Activated CD4-positive, alpha-beta T cell treated with anti-CD3 and anti-CD28 coated beads, Interleukin-2, amount 50 U/mL, for 48 hours (primary cell): ENCODE results near the gene MRRF.
"Not testable (repeated sequence)": the region's sequence is repeated elsewhere in the genome, so short reads cannot be mapped to it uniquely, and the experiment has no call there.

Experiments
- DNase-seq, 2 experiments: peaks; one replicate each; pipeline ENCODE4 v3.0.0-alpha.2; 2020

The MRRF gene

DNA sequence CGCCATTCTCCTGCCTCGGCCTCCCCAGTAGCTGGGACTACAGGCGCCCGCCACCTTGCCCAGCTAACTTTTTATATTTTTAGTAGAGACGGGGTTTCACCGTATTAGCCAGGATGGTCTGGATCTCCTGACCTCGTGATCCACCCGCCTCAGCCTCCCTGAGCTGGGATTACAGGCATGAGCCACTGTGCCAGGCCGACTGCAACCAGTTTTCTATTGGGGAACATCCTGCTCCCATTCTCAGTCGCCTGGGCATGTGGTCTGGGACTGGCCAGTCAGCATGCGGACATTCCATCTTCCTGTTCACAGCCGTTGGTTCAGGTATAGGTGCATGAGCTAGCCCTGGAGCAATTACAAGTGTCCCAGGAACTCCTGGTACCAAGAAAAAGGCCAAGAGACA is 98.4 kb downstream of the MRRF start:
- not testable (repeated sequence) for DNase-seq

DNA sequence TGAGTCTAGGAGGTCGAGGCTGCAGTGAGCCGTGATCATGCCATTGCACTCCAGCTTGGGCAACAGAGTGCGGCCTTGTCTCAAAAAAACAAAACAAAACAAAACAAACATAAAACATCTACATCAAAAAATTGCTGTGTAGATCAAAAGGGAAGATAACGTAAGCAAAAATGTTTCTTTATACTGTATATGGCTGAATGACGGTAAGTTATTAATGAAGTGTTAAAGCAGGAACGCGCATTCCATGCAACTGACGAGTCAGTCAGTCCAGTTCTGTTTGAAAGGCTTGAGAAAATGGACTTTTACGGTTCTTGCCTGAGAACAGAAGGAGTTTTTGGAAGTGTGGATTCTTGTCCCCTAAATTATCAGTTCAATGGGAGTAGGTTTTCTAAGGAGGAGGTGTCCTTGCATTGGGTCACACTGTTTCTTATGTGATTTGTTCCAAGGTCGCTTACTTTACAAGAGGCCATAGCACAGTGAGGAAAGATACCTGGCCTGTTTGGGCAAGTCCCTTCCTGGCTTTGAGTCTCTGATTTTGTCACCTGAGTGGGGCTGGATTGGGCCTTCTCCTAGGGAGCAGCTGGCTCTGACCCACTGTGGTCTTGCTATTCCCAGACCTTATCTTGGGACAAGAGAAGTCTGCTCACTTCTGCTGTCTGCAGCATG is 99.6 kb downstream of the MRRF start:
- no peak for DNase-seq

DNA sequence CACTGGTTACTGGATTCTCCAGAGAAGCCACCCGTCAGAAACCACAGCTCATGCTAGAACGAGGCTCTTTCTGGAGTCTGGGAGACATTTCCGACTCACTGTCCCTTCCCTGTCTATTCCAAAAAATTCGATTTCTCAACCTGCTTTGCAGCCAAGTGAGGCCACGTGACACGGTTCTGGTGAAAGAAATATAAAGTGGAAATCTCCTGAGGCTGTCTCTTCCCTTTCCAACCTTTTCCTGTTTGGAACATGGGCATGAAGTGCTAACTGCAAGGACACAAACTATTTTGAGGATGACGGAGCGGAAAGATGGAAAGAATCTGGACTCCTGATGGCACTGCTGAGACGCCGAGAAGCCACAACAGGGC is 100.1 kb downstream of the MRRF start:
- no peak for DNase-seq

DNA sequence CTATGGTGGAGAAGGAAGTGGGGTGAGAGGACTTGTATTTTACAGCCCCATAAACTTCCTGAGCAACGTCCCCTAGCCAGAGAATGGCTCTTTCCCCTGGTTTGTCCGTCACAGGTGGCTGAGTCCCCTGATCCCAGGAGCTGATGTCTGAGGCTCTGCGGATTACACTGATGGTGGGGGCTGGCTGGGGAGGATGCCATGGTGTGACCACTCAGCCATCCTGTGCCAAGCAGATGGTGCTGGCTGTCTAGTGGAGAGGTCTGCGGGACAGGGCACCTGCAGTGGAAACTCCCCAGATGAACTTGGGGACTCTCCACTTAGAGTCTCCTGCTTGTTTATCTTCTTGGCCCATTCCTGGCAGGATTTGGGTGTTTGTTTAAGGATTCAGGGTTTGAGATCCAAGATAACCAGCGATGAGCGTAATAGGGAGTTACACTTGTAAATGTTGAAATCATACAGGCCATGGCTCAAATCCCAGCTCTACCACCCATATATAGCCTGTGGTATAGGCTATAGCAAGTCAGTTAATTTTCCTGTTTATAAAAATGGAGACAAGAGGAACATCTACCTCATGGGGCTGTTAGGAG is 101.5 kb downstream of the MRRF start:
- DNase-seq: no peak

DNA sequence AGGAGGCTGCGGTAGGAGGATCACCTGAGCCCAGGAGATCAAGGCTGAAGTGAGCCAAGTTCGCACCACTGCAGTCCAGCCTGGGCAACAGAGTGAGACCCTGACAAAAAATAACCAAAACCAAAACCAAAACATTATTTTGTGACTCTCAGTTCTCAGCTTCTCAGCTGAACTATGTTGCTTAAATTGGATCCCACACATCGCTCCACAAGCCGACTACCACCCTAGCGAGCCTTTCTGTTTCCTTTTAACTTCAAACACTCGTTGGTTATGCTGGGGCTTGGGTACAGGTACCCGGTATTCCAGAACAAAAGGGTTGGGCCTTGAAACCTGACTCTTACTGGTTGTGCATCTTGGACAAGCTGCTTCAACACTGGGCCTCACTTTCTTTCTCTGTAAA is 102.4 kb downstream of the MRRF start:
- no peak for DNase-seq

DNA sequence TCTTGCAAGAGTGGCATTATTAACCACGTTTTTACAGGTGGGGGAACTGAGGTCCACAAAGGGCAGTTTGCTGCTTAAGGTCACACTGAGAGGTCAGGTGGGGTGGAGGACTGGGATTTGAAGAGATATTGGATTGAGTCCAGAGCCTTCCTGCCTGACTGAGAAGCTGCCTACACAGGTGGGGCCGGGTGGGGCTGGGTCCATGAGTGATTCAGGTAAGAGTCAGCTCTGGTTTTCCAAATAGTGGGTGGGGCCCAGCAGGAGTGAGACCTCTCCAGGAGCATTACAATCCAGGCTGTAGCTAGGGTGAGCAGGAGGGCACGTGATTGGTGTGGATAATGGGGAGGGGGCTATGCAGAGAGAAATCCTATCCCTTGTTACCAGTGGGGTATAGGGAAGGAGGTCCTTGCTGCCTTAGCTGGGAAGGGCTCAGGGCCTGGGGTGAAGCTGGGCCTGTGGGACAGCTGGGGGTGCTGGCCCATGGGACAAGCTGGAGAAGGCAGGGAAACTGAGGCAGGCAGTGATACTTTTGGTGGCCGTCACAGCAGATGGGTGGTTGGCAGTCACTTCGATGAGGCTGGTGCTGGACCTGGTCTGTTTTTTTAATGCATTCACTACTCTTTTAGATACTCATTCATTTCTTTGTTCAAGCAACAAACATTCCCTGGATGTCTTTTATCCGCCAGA is 103.2 kb downstream of the MRRF start:
- DNase-seq: no peak

DNA sequence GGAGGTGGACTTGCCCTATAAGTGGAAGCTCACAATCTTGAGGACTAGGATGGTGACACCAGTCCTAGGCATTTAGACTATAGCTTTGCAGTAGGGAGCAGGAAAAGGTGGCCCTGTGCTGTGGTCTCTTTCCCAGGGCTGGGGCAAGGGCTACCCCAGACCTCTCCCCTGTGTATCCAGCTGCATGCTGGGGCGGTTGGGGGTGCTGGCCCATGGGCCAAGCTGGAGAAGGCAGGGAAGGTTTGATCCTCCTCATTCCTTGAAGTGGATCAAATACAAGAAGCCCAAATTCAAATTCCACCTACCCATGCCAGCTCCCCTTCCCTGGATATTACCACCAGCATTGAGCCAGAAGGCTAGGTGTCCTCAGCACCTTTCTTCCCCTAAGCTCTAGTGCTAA is 104.0 kb downstream of the MRRF start:
- no peak for DNase-seq

DNA sequence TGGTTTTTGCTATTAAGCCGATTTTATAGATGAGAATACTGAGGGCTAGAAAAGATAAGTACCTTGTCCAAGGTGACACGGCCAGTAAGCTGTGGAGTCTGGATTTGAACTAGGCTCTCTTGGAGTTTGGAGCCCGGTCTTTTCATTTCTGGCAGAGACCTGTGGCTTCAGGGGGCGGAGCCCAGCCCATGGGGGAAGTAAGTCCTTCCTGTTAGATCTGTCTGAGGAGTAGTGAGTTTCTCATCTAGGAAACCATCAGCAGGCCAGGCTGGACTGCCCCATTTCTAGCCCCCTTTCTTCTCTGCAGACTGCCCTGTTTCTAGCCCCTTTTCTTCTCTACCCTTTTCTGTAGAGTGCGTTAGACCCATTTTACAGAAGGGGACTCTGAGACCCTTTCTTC is 105.6 kb downstream of the MRRF start:
- DNase-seq: no peak

DNA sequence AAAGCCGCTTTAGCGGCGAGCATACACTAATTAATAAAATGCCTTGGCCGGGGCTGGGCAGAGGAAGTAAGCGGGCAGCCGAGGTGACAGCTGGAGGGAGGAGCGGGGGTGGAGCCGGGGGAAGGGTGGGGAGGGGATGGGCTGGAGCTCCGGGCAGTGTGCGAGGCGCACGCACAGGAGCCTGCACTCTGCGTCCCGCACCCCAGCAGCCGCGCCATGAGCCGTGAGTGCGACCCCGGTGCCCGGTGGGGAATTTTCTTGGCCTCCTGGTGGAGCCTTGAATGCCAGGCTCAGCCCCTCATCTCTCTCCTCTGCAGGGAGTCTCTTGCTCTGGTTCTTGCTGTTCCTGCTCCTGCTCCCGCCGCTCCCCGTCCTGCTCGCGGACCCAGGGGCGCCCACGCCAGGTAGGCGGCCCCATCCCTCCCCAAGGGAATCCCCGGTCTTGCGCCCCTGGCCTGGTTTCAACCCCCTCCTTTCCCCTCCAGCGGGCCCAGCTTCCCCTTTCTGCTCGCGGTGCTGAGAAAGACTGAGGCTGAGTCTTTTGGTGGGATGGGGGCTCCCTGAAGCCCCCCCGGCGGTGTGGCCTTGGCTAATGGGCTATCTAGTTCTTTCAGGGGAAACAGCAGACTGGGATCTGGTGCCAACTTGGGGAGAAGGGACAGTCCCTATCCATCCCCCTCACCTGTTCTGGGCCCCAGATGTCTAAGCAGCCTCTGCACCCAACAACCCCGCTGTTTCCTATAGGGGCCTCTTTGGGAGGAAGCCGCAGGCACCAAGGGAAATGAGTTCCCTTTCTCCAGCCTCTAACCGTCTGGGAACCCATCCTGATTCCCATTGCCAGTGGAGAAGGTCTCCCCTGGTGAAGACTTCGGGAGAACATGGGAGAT is 106.4 kb downstream of the MRRF start, which contains the start of gene PTGS1:
PTGS1 (plus strand) TSS at position 156 of the 887 bp plus-strand sequence; CDS start at position 217, 61 bp downstream.
- DNase-seq: peak; percentile 10 to 18

DNA sequence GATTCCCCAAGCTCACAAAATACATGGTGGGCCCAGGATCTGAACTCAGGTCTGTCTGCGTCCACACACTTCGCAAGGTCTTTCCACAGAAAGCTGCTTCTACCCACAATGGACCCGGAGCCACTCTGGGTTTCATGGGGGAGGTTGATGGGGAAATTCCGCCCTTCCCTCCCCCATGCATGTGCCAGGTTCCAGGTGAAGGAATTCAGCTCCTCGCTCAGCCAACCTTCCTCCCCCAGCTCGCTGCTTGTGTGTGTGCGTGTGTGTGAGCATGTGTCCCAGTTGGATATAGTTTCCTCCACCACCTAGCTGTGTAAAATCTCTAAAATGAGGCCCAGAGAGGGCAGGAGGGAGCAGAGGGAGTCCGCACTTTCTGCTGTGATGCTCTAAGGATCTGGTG is 107.2 kb downstream of the MRRF start:
- no peak for DNase-seq

DNA sequence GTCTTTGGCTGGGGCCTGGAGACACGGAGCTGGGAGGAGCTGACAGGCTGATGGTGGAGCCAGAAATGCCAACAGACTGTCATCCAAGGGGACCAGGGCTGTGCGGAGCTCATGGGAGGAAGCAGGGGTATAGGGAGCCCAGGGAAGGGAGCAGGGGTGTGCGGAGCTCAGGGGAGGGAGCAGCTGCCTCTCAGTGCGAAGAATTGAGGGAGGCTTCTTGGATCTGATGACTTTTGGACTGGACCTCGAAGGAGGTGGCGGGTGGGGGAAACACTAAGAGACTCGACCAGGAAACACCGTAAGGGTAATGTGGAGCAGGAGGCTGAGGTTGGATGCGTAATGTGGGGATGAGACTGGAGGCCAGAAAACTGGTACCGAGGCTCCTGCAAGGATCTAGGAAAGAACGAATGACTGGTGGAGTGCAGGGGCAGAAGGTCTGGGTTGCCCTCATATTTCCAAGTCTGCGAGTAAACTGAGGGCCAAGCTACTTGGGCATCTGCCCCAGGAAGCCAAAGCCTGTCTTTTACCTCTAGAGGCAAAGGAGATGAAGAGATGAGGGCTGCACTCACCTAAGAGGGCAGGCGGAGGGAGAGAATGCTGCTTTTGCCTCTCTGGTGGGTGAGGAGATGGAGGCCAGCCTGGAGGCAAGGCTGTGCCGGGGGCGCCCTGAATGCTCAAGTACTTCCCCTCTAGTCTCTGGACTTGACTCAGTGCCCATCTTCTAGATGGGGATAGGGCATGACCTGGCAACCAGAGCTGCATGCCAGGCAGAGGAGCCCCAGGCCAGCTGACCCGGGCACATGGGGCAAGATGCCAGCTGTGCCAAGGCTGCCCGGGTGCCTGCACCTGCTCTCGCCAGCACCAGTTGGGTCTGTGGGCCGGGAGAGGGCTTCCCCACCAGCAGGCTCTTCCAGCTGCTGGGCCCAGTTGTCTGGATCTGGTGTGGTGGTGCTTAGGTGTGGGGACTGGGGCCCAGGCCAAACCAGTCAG is 108.5 kb downstream of the MRRF start:
- DNase-seq: no peak

DNA sequence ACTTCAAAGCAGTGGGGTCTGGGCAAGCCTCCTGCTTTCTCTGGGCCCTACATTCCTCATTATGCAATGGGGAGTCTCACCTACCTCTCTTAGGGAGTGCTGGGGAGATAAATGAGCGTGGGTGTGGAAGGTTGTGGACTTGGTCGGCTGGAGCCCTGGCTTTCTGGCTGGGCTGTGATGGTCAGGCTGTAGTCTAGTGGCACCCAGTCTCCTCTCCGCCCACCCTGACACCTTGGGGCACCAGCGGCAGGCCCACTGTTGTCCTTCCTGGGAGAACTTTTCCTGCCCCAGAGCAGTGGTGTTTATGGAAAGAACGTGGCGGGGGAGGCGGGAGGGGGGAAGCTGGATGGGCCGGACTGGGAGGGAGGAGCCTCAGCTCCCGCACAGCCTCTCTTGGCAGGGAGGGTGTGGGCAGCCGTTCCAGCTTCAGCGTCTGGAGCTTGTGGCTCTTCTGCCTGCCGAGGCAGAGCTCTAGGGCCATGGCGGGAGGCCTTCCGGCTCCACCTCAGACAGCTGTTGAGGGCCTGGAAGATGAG is 110.3 kb downstream of the MRRF start:
- DNase-seq: no peak

DNA sequence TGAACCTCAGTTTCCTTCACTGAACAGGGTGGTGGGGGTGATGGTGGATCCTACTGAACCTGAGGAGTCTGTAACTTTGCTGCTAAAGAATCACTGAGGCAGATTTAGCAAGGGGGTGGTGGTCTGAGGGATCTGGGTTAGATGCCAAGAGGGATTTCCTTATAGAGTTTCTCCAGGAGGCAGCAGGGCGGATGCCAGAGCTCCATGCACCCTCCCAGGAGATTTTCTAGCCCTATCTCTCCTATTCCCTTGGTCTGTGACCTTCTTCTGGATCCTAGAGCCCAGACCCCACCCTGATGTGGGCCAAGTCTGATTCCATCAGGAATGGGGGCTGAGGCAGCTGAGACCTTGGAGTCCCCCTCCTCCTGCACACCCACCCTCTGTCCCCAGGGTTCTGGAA is 112.1 kb downstream of the MRRF start:
- DNase-seq: no peak

DNA sequence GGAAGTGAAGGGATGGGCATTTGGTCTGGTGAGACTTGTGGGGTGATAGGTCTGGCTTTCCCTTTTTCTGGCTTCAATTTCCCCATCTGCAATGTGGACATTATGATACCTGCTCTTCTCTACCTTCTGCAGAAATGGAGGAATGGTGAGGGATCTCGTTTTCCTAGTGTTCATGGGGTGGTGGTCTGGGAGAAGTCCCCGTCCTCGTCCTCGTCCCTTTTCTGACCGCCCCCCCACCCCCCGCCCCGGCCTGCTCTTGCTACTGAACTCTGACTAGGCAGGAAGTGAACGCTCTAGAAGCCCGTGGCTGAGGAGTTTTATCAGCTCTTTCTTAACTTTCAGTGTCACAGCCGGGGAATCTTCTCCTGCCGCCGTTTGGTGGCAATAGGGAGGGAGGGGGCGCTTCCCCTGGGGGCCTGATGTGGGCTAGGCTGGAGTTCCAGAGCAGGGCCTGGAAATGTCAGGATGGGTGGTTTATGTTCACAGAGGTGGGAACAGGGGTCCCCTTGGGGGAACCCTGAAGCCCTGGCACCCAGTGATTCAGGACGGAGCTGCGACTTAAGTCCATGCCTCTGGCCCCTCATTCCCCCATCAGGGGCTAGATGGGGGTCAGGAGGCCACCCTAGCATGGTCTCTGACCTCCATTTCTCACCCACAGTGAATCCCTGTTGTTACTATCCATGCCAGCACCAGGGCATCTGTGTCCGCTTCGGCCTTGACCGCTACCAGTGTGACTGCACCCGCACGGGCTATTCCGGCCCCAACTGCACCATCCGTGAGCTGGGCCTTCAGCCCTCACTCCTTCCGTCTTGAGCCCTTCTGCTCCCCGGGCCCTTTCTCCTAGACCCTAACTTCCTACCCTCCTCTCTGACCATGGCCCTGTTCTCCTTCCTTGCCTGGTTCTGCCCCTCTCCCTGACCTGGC is 112.8 kb downstream of the MRRF start:
- no peak for DNase-seq

DNA sequence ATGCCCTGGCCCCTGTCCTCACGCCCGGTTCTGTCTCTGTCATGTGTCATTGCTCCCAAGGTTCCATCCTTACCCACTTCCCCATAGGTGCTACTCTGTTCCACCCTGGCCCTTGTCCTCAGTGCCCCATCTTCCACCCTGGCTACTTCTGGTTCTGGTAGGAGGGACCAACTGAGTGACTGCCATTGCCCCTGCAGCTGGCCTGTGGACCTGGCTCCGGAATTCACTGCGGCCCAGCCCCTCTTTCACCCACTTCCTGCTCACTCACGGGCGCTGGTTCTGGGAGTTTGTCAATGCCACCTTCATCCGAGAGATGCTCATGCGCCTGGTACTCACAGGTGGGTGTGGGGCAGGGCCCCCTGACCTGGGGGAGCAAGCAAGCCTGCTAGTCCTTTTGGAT is 113.6 kb downstream of the MRRF start:
- no peak for DNase-seq

DNA sequence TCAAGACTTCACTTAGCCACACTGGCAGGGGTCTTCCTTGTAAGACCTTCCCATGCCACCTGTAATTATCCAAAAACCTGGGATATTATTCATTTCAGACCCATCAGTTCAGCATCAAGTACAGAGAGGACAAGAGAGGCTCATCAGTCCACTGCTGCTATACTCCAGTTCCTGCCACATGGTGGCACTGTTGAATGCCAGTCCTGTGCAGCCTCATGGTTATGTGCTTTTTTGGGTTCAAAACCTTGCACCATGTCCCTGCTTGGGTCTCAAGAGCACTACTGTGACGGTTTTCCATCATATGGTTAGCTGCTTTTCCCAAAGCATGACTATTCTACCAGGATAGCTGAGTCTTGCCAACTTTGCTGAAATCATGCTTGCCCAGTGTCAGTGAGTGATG is 114.7 kb downstream of the MRRF start:
- peak; percentile 6 to 16 for DNase-seq

DNA sequence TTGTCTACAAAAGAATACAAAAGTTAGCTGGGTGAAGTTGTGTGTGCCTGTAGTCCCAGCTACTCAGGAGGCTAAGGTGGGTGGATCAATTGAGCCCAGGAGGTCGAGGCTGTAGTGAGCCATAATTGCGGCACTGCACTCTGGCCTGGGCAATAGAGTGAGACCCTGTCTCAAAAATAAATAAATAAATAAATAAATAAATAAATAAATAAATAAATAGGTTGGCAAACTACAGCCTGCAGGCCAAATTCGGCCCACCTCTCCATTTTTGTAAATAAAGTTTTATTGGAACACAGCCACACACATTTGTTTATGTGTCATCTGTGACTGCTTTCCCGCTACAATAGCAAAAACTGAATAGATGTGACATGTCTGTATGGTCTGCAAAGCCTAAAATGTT is 115.6 kb downstream of the MRRF start:
- DNase-seq: no peak
